Measurements from ENCODE around the gene BIN2. TPM values are rescaled to one million over a fixed set of nuclear protein-coding genes. Genes with fewer than 3 reads are reported as not detected.
"Not testable (repeated sequence)": the region's sequence is repeated elsewhere in the genome, so short reads cannot be mapped to it uniquely, and the experiment has no call there.

Gene BIN2
- total RNA-seq, 4 donors from 2014 or later, result 0.68 to 1.9 (median 1.3) TPM

DNA sequence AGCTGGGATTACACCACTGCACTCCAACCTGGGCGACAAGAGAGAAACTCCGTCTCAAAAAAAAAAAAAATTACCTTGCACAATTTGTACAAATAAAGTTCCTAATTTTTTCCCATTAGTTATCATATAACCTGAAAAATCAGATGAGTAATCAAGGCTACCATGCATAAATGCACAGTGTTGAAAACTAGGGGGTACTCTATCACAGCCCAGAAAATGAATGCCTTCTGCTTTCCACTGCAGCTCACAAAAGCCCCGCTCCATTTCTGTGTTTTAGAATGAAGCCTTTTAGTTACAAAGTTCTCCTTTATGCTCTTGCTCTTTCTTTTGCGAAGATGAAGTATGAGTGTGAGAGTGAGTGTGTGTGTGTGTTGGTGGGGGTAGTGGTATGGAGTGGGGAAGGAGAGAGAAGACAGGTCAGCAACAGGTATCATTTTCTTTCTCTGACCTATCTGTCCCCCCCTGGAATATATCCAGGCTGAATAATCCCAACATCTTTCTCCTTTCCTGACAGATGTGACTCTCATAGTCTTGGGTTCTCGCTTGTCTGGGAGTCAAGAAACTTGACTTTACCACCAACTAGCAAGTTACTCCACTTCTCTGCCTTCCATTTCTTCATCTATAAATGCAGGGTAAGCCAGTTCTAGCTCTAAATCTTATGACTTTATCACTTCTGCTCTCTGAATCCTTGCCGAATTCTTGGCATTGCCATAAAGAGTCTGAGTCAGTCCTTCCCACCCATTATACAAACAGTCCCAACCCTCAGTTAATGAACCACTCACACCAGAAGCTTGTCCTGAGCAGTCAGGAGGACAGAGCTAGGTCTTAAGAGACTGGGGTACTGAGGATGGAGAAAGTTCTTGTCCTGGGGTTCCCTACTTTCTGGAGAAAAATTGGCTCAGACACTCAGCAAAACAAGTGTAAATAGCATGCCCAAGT, 16.1 kb downstream of the BIN2 start:
- H3K27ac ChIP-seq, result peak overlapping the region; percentile 34
- no peaks in the 10 kb centered on the region for H3K9me3 ChIP-seq
- H3K4me3 ChIP-seq, result no peak overlapping the region
- WGBS, result 76% methylated on average over 6 of the region's 6 CpGs
- H3K36me3 ChIP-seq, result no peaks in the 10 kb centered on the region
- DNase-seq (ENCODE audit: low spot score in 2 of 2), result no peak
- peaks cover 6% of the 10 kb centered on the region for H3K4me1 ChIP-seq
- H3K27me3 ChIP-seq, result no peaks in the 10 kb centered on the region
- TF ChIP-seq POLR2A (IDR thresholded peaks at IDR 0.05) (no peak), POLR2AphosphoS5 (IDR thresholded peaks at IDR 0.05) (no peak), EP300 (IDR thresholded peaks at IDR 0.05) (no peak)
- TF ChIP-seq, protein P1, sequence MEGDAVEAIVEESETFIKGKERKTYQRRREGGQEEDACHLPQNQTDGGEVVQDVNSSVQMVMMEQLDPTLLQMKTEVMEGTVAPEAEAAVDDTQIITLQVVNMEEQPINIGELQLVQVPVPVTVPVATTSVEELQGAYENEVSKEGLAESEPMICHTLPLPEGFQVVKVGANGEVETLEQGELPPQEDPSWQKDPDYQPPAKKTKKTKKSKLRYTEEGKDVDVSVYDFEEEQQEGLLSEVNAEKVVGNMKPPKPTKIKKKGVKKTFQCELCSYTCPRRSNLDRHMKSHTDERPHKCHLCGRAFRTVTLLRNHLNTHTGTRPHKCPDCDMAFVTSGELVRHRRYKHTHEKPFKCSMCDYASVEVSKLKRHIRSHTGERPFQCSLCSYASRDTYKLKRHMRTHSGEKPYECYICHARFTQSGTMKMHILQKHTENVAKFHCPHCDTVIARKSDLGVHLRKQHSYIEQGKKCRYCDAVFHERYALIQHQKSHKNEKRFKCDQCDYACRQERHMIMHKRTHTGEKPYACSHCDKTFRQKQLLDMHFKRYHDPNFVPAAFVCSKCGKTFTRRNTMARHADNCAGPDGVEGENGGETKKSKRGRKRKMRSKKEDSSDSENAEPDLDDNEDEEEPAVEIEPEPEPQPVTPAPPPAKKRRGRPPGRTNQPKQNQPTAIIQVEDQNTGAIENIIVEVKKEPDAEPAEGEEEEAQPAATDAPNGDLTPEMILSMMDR (IDR thresholded peaks at IDR 0.05), result no peak

DNA sequence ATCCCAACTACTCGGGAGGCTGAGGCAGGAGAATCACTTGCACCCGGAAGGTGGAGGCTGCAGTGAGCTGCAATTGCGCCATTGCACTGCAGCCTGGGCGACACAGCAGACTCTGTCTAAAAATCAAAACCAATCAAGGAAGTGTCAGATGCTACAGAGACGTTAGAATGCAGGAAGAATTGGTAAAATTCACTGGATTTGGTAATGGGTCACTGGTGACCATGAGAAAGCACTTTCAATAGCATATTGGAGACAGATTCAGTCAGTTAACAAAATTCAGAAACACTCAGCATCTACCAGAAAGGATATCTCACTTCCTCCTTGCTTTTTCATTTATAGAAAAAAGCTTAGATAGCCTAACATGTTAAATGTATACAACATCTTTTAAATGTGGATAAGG, 17.5 kb downstream of the BIN2 start:
- Histone ChIP-seq H3K27ac (no peak overlapping the region), H3K9me3 (no peaks in the 10 kb centered on the region), H3K4me1 (peaks cover 6% of the 10 kb centered on the region), H3K27me3 (no peaks in the 10 kb centered on the region), H3K36me3 (no peaks in the 10 kb centered on the region), H3K4me3 (no peak overlapping the region)
- DNase-seq (ENCODE audit: low spot score in 2 of 2), result no peak
- TF ChIP-seq POLR2A (IDR thresholded peaks at IDR 0.05) (no peak), POLR2AphosphoS5 (IDR thresholded peaks at IDR 0.05) (no peak)
- TF ChIP-seq, protein P1 (IDR thresholded peaks at IDR 0.05), result no peak
- WGBS, result 93% methylated on average over 5 of the region's 5 CpGs

DNA sequence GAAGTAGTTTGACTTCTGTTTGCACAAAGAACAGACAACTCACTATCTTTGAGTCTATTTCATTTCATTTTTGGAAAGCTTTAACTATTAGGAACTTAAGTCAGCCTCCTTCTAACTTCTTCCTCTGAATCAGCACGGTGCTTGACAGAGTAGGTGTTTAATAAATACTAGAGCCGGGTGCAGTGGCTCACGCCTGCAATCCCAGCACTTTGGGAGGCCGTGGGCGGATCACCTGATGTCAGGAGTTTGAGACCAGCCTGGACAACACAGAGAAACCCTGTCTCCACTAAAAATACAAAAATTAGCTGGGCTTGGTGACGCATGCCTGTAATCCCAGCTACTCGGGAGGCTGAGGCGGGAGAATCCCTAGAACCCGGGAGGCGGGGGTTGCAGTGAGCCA, 23.2 kb downstream of the BIN2 start:
- H3K27me3 ChIP-seq; H3K36me3 ChIP-seq; H3K4me3 ChIP-seq; H3K27ac ChIP-seq; H3K9me3 ChIP-seq; H3K4me1 ChIP-seq; DNase-seq (ENCODE audit: low spot score in 2 of 2): not testable (repeated sequence)
- 87% methylated on average over 10 of the region's 10 CpGs for WGBS

DNA sequence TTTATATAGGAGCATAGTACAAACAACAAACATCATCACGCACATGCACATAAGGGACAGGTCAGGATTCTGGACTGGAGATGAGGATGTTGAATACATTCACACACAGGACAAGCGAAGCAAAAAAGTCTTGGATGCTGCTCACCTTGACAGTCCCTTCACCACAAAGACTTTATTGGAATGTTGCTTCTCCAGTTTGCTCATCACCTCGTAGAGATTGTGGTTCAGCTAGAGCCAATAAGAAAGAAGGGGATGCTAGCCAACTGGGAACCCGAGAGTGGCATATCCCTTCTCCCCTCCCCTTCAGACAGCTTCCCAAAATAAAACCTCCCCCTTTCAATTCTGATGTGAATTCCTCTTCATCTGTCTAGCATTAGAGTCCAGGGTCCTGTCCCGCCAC, 28.3 kb downstream of the BIN2 start:
- Histone ChIP-seq H3K36me3 (no peaks in the 10 kb centered on the region), H3K9me3 (no peaks in the 10 kb centered on the region), H3K27ac (no peak overlapping the region), H3K27me3 (no peaks in the 10 kb centered on the region), H3K4me3 (no peak overlapping the region), H3K4me1 (no peaks in the 10 kb centered on the region)
- DNase-seq (ENCODE audit: low spot score in 2 of 2), result no peak
- TF ChIP-seq, protein P1 (IDR thresholded peaks at IDR 0.05), result no peak
- TF ChIP-seq EP300 (IDR thresholded peaks at IDR 0.05), result no peak
- no peak for TF ChIP-seq POLR2A (IDR thresholded peaks at IDR 0.05)
- no peak for TF ChIP-seq POLR2AphosphoS5 (IDR thresholded peaks at IDR 0.05)
- 74% methylated on average over 5 of the region's 5 CpGs for WGBS

DNA sequence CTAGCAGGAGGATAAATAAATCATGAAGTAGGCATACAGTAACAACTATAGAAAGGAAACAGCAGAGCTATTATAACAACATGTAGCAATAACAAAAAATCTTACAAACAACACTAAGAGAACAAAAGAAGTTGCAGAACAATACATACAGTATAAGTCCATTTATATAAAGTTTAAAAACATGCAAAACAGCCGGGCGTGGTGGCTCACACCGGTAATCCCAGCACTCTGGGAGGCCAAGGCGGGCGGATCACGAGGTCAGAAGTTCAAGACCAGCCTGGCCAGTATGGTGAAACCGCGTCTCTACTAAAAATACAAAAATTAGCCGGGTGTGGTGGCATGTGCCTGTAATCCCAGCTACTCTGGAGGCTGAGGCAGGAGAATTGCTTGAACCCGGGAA, 29.9 kb downstream of the BIN2 start:
- H3K9me3 ChIP-seq; H3K27me3 ChIP-seq; DNase-seq (ENCODE audit: low spot score in 2 of 2); H3K27ac ChIP-seq; H3K4me3 ChIP-seq; H3K4me1 ChIP-seq; H3K36me3 ChIP-seq: not testable (repeated sequence)
- 80% methylated on average over 10 of the region's 10 CpGs for WGBS

DNA sequence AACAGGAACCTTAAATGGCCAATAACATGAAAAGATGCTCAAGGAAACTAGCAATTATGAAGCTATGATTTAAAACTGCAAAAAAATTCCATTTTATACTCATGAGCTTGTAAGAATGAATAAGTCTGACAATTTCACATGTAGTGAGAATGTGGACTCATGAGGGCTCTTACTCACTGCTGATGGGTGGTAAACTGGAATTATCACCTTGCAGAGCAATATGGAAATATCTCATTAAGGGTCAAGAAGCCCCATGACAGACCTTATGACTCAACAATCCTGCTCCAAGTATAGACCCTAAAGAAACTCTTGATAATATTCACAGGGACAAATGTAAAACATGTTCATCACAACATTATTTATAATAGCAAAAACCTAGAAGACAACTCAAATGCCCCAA, 30.3 kb downstream of the BIN2 start:
- Histone ChIP-seq H3K27me3 (no peaks in the 10 kb centered on the region), H3K9me3 (no peaks in the 10 kb centered on the region), H3K4me1 (no peaks in the 10 kb centered on the region), H3K4me3 (no peak overlapping the region), H3K27ac (no peak overlapping the region), H3K36me3 (no peaks in the 10 kb centered on the region)
- no peak for DNase-seq (ENCODE audit: low spot score in 2 of 2)
- TF ChIP-seq, protein P1 (IDR thresholded peaks at IDR 0.05), result no peak
- TF ChIP-seq POLR2AphosphoS5 (IDR thresholded peaks at IDR 0.05) (no peak), POLR2A (IDR thresholded peaks at IDR 0.05) (no peak), EP300 (IDR thresholded peaks at IDR 0.05) (no peak)

DNA sequence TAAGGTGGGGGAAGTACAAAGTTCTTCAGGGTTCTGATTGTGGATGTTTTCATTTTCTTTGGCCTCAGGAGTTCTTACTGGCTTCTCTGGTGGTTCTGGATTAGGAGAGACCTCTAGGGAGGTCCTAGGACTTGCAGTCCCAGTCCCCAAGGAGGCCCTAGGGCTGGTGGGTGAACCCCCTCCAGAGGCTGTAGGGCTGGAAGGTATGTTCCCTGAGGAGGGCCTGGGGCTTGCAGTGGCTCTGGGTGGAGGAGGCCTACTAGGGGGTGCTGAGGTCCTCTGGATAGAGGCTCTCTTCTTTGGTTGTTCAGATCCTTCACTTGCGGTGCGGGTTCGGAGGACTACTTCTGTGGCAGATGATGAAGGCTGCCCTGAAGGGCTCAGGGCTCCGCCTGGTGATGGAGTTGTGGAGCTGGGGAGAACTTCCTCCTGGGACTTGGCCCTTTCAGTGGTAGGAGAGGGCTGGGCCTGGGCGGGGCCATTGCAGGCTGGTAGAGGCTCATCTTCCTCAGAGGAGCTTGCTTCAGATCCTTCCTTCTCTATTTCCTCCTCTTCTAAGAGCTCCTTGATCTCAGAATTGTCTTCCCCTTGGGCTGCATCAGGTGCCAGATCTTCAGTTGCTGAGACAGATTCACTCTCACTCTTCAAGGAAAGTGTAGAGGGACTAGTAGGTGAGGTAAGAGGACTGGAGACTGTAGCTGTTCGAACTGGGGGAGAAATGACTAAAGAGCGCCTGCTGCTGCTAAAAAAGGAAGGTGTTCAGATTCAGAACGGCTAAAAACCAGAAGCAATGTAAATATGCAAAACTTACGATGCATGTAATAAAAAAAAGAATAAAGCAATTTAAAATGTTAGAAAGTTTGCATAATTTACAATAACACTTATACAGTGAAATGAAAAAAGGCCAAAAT, 32.1 kb downstream of the BIN2 start:
- not testable (repeated sequence) for H3K4me1 ChIP-seq, H3K27me3 ChIP-seq, H3K9me3 ChIP-seq, H3K4me3 ChIP-seq, H3K27ac ChIP-seq, H3K36me3 ChIP-seq
- WGBS, result 78% methylated on average over 9 of the region's 9 CpGs
- DNase-seq (ENCODE audit: low spot score in 2 of 2), result peak in 1 of 2 donors; percentile 62
